Muscle layer of duodenum (tissue), 2 donors: ENCODE results near the gene TBCD.

Experiments
- H3K27ac ChIP-seq: one replicate; pipeline ENCODE4 v1.7.0; 2013; ENCODE audit warnings: mild to moderate bottlenecking, low read length
- H3K27me3 ChIP-seq: one replicate; pipeline ENCODE4 v1.7.0; 2013; ENCODE audit warnings: low read depth, mild to moderate bottlenecking, control low read depth, low read length
- H3K36me3 ChIP-seq, 2 donors: one replicate each; pipeline ENCODE4 v1.7.0; 2013; ENCODE audit warnings: low read length in 2 of 2, control low read depth in 1 of 2, mild to moderate bottlenecking in 1 of 2; ENCODE audit not compliant: insufficient read depth in 2 of 2, control insufficient read depth in 1 of 2
- H3K4me1 ChIP-seq, 2 donors: one replicate each; pipeline ENCODE4 v1.7.0; 2013; ENCODE audit warnings: low read length in 2 of 2, mild to moderate bottlenecking in 2 of 2, control low read depth in 1 of 2, moderate library complexity in 1 of 2; ENCODE audit not compliant: insufficient read depth in 2 of 2, control insufficient read depth in 1 of 2
- H3K4me3 ChIP-seq, 2 donors: one replicate each; pipeline ENCODE4 v1.7.0; 2013; ENCODE audit warnings: low read length in 2 of 2, low read depth in 1 of 2, mild to moderate bottlenecking in 1 of 2
- H3K9me3 ChIP-seq, 2 donors: one replicate each; pipeline ENCODE4 v1.7.0; 2013; ENCODE audit warnings: low read length in 2 of 2, control low read depth in 1 of 2, mild to moderate bottlenecking in 1 of 2; ENCODE audit not compliant: control insufficient read depth in 1 of 2
- donor health status: healthy.

TBCD gene

GRCh38 chr17:82871776-82872561 lies 120.1 kb downstream of the TBCD start:
- Histone ChIP-seq H3K27ac (no peak overlapping the region), H3K4me3 (no peak overlapping the region), H3K4me1 (peaks cover 0 to under 1% of the 10 kb centered on the region in 2 donors), H3K9me3 (no peaks in the 10 kb centered on the region), H3K36me3 (peaks cover 0 to 21% of the 10 kb centered on the region in 2 donors), H3K27me3 (no peaks in the 10 kb centered on the region)

- Histone ChIP-seq H3K27me3 (no peaks in the 10 kb centered on the region), H3K4me1 (peaks cover 0 to 6% of the 10 kb centered on the region in 2 donors), H3K36me3 (peaks cover 0 to 21% of the 10 kb centered on the region in 2 donors), H3K27ac (no peak overlapping the region), H3K4me3 (no peak overlapping the region), H3K9me3 (no peaks in the 10 kb centered on the region)
Measured at GRCh38 chr17:82872591-82873520, 121.0 kb downstream of the TBCD start.

GRCh38 chr17:82873521-82873920 lies 121.7 kb downstream of the TBCD start:
- no peak overlapping the region for H3K4me3 ChIP-seq
- H3K27ac ChIP-seq, result no peak overlapping the region
- peaks cover 0 to 6% of the 10 kb centered on the region in 2 donors for H3K4me1 ChIP-seq
- no peaks in the 10 kb centered on the region for H3K27me3 ChIP-seq
- H3K9me3 ChIP-seq, result no peaks in the 10 kb centered on the region
- peaks cover 0 to 21% of the 10 kb centered on the region in 2 donors for H3K36me3 ChIP-seq

GRCh38 chr17:82874011-82874835 lies 122.4 kb downstream of the TBCD start:
- Histone ChIP-seq H3K4me3 (no peak overlapping the region), H3K4me1 (peaks cover 0 to 6% of the 10 kb centered on the region in 2 donors), H3K36me3 (peaks cover 0 to 21% of the 10 kb centered on the region in 2 donors), H3K9me3 (no peaks in the 10 kb centered on the region), H3K27ac (no peak overlapping the region), H3K27me3 (no peaks in the 10 kb centered on the region)

- H3K36me3 ChIP-seq, result peaks cover 0 to 19% of the 10 kb centered on the region in 2 donors
- H3K4me1 ChIP-seq, result peaks cover 0 to 6% of the 10 kb centered on the region in 2 donors
- no peak overlapping the region for H3K4me3 ChIP-seq
- H3K27ac ChIP-seq, result no peak overlapping the region
- H3K27me3 ChIP-seq, result no peaks in the 10 kb centered on the region
- no peaks in the 10 kb centered on the region for H3K9me3 ChIP-seq
Measured at GRCh38 chr17:82875407-82875856, 123.6 kb downstream of the TBCD start.

GRCh38 chr17:82876149-82876548 lies 124.3 kb downstream of the TBCD start:
- H3K4me1 ChIP-seq, result peaks cover 0 to 10% of the 10 kb centered on the region in 2 donors
- H3K27ac ChIP-seq, result peak overlapping the region; percentile 41
- no peaks in the 10 kb centered on the region for H3K9me3 ChIP-seq

GRCh38 chr17:82876602-82877379 lies 124.9 kb downstream of the TBCD start:
- Histone ChIP-seq H3K36me3 (peaks cover 0 to 5% of the 10 kb centered on the region in 2 donors), H3K9me3 (no peaks in the 10 kb centered on the region), H3K27ac (peak overlapping the region; percentile 41), H3K4me1 (peaks cover 2 to 15% of the 10 kb centered on the region in 2 donors), H3K4me3 (no peak overlapping the region), H3K27me3 (no peaks in the 10 kb centered on the region)

More at GRCh38 chr17:82876149-82876548, 124.3 kb downstream of the TBCD start:
- peaks cover 0 to 12% of the 10 kb centered on the region in 2 donors for H3K36me3 ChIP-seq
- H3K27me3 ChIP-seq, result no peaks in the 10 kb centered on the region
- no peak overlapping the region for H3K4me3 ChIP-seq

- no peaks in the 10 kb centered on the region for H3K27me3 ChIP-seq
- no peak overlapping the region for H3K27ac ChIP-seq
- no peaks in the 10 kb centered on the region for H3K9me3 ChIP-seq
- peaks cover 10 to 20% of the 10 kb centered on the region in 2 donors for H3K4me1 ChIP-seq
- H3K4me3 ChIP-seq, result no peak overlapping the region
- H3K36me3 ChIP-seq, result no peaks in the 10 kb centered on the region
Measured at GRCh38 chr17:82878527-82878926, 126.7 kb downstream of the TBCD start.

GRCh38 chr17:82879241-82879640 lies 127.4 kb downstream of the TBCD start:
- Histone ChIP-seq H3K36me3 (peaks cover 0 to 2% of the 10 kb centered on the region in 2 donors), H3K4me3 (no peak overlapping the region), H3K9me3 (no peaks in the 10 kb centered on the region), H3K27me3 (no peaks in the 10 kb centered on the region), H3K4me1 (peaks cover 10 to 20% of the 10 kb centered on the region in 2 donors), H3K27ac (no peak overlapping the region)

- H3K4me1 ChIP-seq, result peaks cover 10 to 20% of the 10 kb centered on the region in 2 donors
- no peaks in the 10 kb centered on the region for H3K27me3 ChIP-seq
- peak overlapping the region in 1 of 2 donors; percentile 6 for H3K4me3 ChIP-seq
- H3K27ac ChIP-seq, result no peak overlapping the region
- no peaks in the 10 kb centered on the region for H3K9me3 ChIP-seq
- peaks cover 0 to 3% of the 10 kb centered on the region in 2 donors for H3K36me3 ChIP-seq
Measured at GRCh38 chr17:82880620-82881323, 128.9 kb downstream of the TBCD start.
